CD4-positive, alpha-beta memory T cell (primary cell): Measurements from ENCODE around the gene KRT37. TPM values are rescaled to one million over a fixed set of nuclear protein-coding genes. Genes with fewer than 3 reads are reported as not detected.

Source experiments
- CTCF ChIA-PET: fragments of 350-600 bp; sonication (Branson Sonifier 250); formaldehyde crosslinking; loops from one replicate; lab custom pipeline; 2021; ENCODE audit warnings: inconsistent platforms; ENCODE audit not compliant: partially characterized antibody; lab: Charles Lee
- POLR2A ChIA-PET: fragments of 350-600 bp; sonication (Branson Sonifier 250); formaldehyde crosslinking; loops from one replicate; lab custom pipeline; 2021; ENCODE audit not compliant: partially characterized antibody; lab: Charles Lee
- DNase-seq, 5 donors: peaks; one replicate each; pipeline versions ENCODE4 v3.0.0 to v3.0.0-alpha.2; 2020 to 2022; ENCODE audit warnings: mixed read lengths in 1 of 5
- H3K27ac ChIP-seq: one replicate; pipeline ENCODE4 v1.7.0; 2013; ENCODE audit warnings: low read depth, low read length
- H3K27me3 ChIP-seq: 2 replicates; pipeline ENCODE4 v1.7.0; 2013; ENCODE audit warnings: mild to moderate bottlenecking, low read length, moderate library complexity; ENCODE audit not compliant: insufficient read depth
- H3K36me3 ChIP-seq: 2 replicates; pipeline ENCODE4 v1.7.0; 2013; ENCODE audit warnings: mild to moderate bottlenecking, low read length, moderate library complexity; ENCODE audit not compliant: insufficient read depth
- H3K4me1 ChIP-seq: 2 replicates; pipeline ENCODE4 v1.7.0; 2013; ENCODE audit warnings: mild to moderate bottlenecking, low read length, moderate library complexity; ENCODE audit not compliant: insufficient read depth
- H3K4me3 ChIP-seq, 2 donors: one replicate each; pipeline ENCODE4 v1.7.0; 2013; ENCODE audit warnings: low read length in 2 of 2, mild to moderate bottlenecking in 1 of 2
- H3K9me3 ChIP-seq, 2 donors: one replicate each; pipeline ENCODE4 v1.7.0; 2013; ENCODE audit warnings: low read length in 2 of 2, control low read depth in 1 of 2; ENCODE audit not compliant: control insufficient read depth in 1 of 2
- H3K27ac Mint-ChIP-seq, 7 donors: one replicate each; pipeline ENCODE4 v1.8.0; 2020 to 2021; ENCODE audit warnings: mixed read lengths in 7 of 7, mild to moderate bottlenecking in 6 of 7, inconsistent platforms in 3 of 7, moderate library complexity in 3 of 7
- H3K27me3 Mint-ChIP-seq, 2 donors: one replicate each; pipeline ENCODE4 v1.8.0; 2020 to 2021; ENCODE audit warnings: mixed read lengths in 2 of 2
- H3K36me3 Mint-ChIP-seq, 2 donors: one replicate each; pipeline ENCODE4 v1.8.0; 2020 to 2021; ENCODE audit warnings: mixed read lengths in 2 of 2, inconsistent platforms in 1 of 2, mild to moderate bottlenecking in 1 of 2
- H3K4me1 Mint-ChIP-seq, 4 donors: one replicate each; pipeline ENCODE4 v1.8.0; 2020 to 2021; ENCODE audit warnings: mixed read lengths in 4 of 4, mild to moderate bottlenecking in 1 of 4
- H3K4me3 Mint-ChIP-seq, 8 donors: one replicate each; pipeline ENCODE4 v1.8.0; 2020 to 2021; ENCODE audit warnings: mixed read lengths in 8 of 8, mild to moderate bottlenecking in 7 of 8, moderate library complexity in 6 of 8, inconsistent platforms in 3 of 8
- H3K9me3 Mint-ChIP-seq, 8 donors: one replicate each; pipeline ENCODE4 v1.8.0; 2020 to 2021; ENCODE audit warnings: mixed read lengths in 8 of 8, mild to moderate bottlenecking in 5 of 8, inconsistent platforms in 3 of 8, moderate library complexity in 1 of 8
- intact Hi-C: fragments of 100-400 bp; cut with micrococcal nuclease; formaldehyde crosslinking; loops from one replicate; pipeline ENCODE4 v1.15.1; 2023
- polyA plus RNA-seq, 2 donors: library from polyadenylated mRNA; unstranded; fragments of 300-500 nt; fragmentation: Illumina TruSeq; gene quantifications; one replicate each; pipeline ENCODE4 v1.2.3, GENCODE V29; 2021
- total RNA-seq, 2 experiments: library from RNA; stranded (reverse); gene quantifications; one replicate each; pipeline ENCODE4 v1.2.3, GENCODE V29; 2021

KRT37 gene
- total and polyA plus RNA-seq, 4 experiments from 2014 or later, result not detected

DNA sequence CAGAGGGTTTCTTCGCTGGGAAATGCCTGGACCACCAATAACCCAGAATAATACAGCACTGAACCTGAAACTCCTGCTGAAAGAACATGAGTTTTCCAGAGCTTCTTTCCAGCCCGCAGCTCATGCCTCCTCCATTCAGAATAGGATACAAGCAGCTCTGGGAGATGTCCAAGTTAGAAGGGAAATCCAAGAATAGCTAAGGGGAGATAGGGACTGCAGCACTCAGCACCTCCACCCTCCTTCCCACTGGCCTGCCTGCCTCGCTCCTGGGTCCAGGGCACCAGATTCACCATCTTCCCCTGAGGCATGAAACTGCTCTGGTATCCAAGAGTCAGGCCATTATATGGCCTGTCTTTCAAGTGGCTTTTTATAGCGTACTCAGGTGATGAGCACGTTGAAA is 31.1 kb downstream of the KRT37 start:
- no peak for DNase-seq

GRCh38 chr17:41392278-41392677 is 32.1 kb downstream of the KRT37 start:
- peaks cover 2% of the 10 kb centered on the region in 2 donors for H3K36me3 Mint-ChIP-seq
- no peak overlapping the region for H3K4me3 ChIP-seq
- DNase-seq, result no peak
- H3K36me3 ChIP-seq, result no peaks in the 10 kb centered on the region
- POLR2A ChIA-PET, result interaction anchor here (0.6 kb wide), 1 partner anchor 313 kb away, joined by 3 read pairs; no protein-coding TSS in a partner anchor
- H3K4me1 Mint-ChIP-seq, result peaks cover 0 to 3% (median 1%) of the 10 kb centered on the region in 4 donors
- peaks cover 2 to 4% of the 10 kb centered on the region in 2 donors for H3K27me3 Mint-ChIP-seq
- H3K9me3 Mint-ChIP-seq, result peaks cover 0 to 10% (median 4%) of the 10 kb centered on the region in 8 donors
- no peaks in the 10 kb centered on the region for H3K4me1 ChIP-seq
- peak overlapping the region in 1 of 7 donors; percentile 53 for H3K27ac Mint-ChIP-seq
- H3K9me3 ChIP-seq, result no peaks in the 10 kb centered on the region
- CTCF ChIA-PET, result no interaction called here
- H3K27me3 ChIP-seq, result no peaks in the 10 kb centered on the region
- intact Hi-C loops, result no loop called here
- H3K4me3 Mint-ChIP-seq, result no peak overlapping the region
- no peak overlapping the region for H3K27ac ChIP-seq

More for the DNA sequence above, 31.1 kb downstream of the KRT37 start:
- Histone ChIP-seq H3K36me3 (no peaks in the 10 kb centered on the region), H3K9me3 (no peaks in the 10 kb centered on the region), H3K27ac (no peak overlapping the region), H3K4me1 (no peaks in the 10 kb centered on the region), H3K4me3 (no peak overlapping the region), H3K27me3 (no peaks in the 10 kb centered on the region)
- Mint-ChIP-seq H3K27ac (no peak overlapping the region), H3K4me3 (no peak overlapping the region), H3K4me1 (peaks cover 0 to 3% (median 1%) of the 10 kb centered on the region in 4 donors), H3K36me3 (peaks cover 0 to 2% of the 10 kb centered on the region in 2 donors), H3K27me3 (peaks cover 2 to 4% of the 10 kb centered on the region in 2 donors), H3K9me3 (peaks cover 0 to 4% (median 0%) of the 10 kb centered on the region in 8 donors)
- intact Hi-C loops, result no loop called here
- CTCF ChIA-PET, result no interaction called here
- POLR2A ChIA-PET, result no interaction called here

DNA sequence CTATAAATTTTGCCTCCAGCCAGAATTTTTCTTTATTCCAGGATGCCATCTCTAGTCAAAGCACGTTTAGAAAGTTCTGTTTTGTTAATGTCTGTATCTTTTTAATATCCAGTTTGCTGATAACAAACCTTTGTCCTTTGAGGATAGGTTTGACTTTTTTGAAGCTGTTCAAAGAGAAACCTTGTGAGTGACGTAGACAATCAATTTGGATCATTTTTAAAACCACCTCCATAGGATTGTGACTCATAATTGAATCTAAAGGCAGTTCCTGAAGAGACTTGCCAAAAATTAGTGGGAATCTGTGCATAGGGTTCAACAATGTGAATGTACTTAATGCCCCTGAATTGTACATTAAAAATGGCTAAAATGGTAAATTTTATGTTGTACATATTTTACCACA is 32.9 kb downstream of the KRT37 start:
- Histone ChIP-seq H3K4me1 (no peaks in the 10 kb centered on the region), H3K9me3 (no peaks in the 10 kb centered on the region), H3K27me3 (no peaks in the 10 kb centered on the region), H3K27ac (no peak overlapping the region), H3K36me3 (no peaks in the 10 kb centered on the region), H3K4me3 (no peak overlapping the region)
- Mint-ChIP-seq H3K36me3 (peaks cover 2 to 6% of the 10 kb centered on the region in 2 donors), H3K27me3 (peaks cover 2 to 4% of the 10 kb centered on the region in 2 donors), H3K9me3 (peaks cover 0 to 15% (median 10%) of the 10 kb centered on the region in 8 donors), H3K4me1 (peaks cover 0 to 3% (median 1%) of the 10 kb centered on the region in 4 donors), H3K27ac (no peak overlapping the region), H3K4me3 (no peak overlapping the region)
- intact Hi-C loops, result no loop called here
- CTCF ChIA-PET, result interaction anchor here (1.2 to 1.9 kb wide), 2 partner anchors 8 to 92 kb away, joined by 3 to 4 read pairs; no protein-coding TSS in a partner anchor
- POLR2A ChIA-PET, result no interaction called here
- no peak for DNase-seq

- no peaks in the 10 kb centered on the region for H3K27me3 ChIP-seq
- Mint-ChIP-seq H3K27ac (no peak overlapping the region), H3K36me3 (peaks cover 2 to 7% of the 10 kb centered on the region in 2 donors), H3K4me1 (no peaks in the 10 kb centered on the region), H3K4me3 (no peak overlapping the region), H3K27me3 (peaks cover 2 to 4% of the 10 kb centered on the region in 2 donors), H3K9me3 (peaks cover 0 to 21% (median 17%) of the 10 kb centered on the region in 8 donors)
- H3K4me1 ChIP-seq, result no peaks in the 10 kb centered on the region
- POLR2A ChIA-PET, result no interaction called here
- intact Hi-C loops, result no loop called here
- CTCF ChIA-PET, result interaction anchor here (1.2 to 1.9 kb wide), 2 partner anchors 9 to 93 kb away, joined by 3 to 4 read pairs; no protein-coding TSS in a partner anchor
- no peaks in the 10 kb centered on the region for H3K36me3 ChIP-seq
- no peak overlapping the region for H3K27ac ChIP-seq
- no peak for DNase-seq
- no peak overlapping the region for H3K4me3 ChIP-seq
- no peaks in the 10 kb centered on the region for H3K9me3 ChIP-seq
Measured at GRCh38 chr17:41390411-41390938, 33.9 kb downstream of the KRT37 start.

GRCh38 chr17:41387670-41388069 is 36.7 kb downstream of the KRT37 start:
- H3K9me3 ChIP-seq, result no peaks in the 10 kb centered on the region
- Mint-ChIP-seq H3K27me3 (peaks cover 2 to 4% of the 10 kb centered on the region in 2 donors), H3K9me3 (peaks cover 0 to 21% (median 18%) of the 10 kb centered on the region in 8 donors), H3K36me3 (peaks cover 2 to 7% of the 10 kb centered on the region in 2 donors), H3K27ac (no peak overlapping the region), H3K4me1 (no peaks in the 10 kb centered on the region), H3K4me3 (no peak overlapping the region)
- no peak overlapping the region for H3K27ac ChIP-seq
- no peaks in the 10 kb centered on the region for H3K27me3 ChIP-seq
- H3K4me3 ChIP-seq, result no peak overlapping the region
- H3K4me1 ChIP-seq, result no peaks in the 10 kb centered on the region
- ChIA-PET CTCF (no interaction called here), POLR2A (no interaction called here)
- intact Hi-C loops, result no loop called here
- no peak for DNase-seq
- H3K36me3 ChIP-seq, result no peaks in the 10 kb centered on the region

DNA sequence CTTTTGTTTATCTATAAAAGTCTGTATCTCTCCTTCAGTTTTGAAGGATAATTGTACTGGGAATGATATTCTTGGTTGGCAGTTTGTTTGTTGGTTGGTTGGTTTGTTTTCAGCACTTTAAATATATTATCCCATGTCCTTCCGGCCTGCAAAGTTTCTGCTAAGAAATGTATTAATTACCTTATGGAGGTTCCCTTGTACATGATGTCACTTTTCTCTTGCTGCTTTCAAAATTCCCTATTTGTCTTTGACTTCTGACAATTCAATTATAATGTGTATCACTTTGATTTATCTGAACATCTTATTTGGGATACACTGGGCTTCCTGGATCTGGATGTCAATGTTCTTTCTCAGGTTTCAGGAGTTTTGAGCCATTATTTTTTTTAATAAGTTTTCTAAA is 38.2 kb downstream of the KRT37 start:
- Mint-ChIP-seq H3K27me3 (peaks cover 0 to 2% of the 10 kb centered on the region in 2 donors), H3K4me3 (no peak overlapping the region), H3K9me3 (peaks cover 0 to 21% (median 18%) of the 10 kb centered on the region in 8 donors), H3K4me1 (no peaks in the 10 kb centered on the region), H3K36me3 (peaks cover 2 to 7% of the 10 kb centered on the region in 2 donors), H3K27ac (no peak overlapping the region)
- intact Hi-C loops, result no loop called here
- Histone ChIP-seq H3K4me3 (no peak overlapping the region), H3K36me3 (no peaks in the 10 kb centered on the region), H3K4me1 (no peaks in the 10 kb centered on the region), H3K27me3 (no peaks in the 10 kb centered on the region), H3K9me3 (no peaks in the 10 kb centered on the region), H3K27ac (no peak overlapping the region)
- DNase-seq, result no peak
- ChIA-PET POLR2A (no interaction called here), CTCF (no interaction called here)

DNA sequence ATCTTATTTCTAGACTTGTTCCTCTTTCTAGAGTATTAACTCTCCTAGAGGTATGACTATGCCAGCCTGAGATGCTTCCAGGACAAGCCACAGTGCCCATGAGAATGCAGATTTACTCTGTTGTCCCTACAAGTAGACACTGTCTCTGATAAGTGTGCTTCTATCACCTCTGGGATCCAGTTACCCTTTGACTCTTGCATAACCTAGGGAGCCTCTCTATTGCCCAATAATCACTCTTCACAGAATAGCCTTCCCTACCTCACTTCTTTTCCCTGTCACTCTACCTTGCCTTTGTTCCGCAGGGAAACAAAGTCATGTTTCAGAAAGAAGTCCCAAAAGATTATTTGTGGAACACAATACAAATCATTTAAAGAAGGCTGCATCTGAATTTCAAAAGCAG is 40.7 kb downstream of the KRT37 start:
- Histone ChIP-seq H3K27me3 (no peaks in the 10 kb centered on the region), H3K4me3 (no peak overlapping the region), H3K36me3 (no peaks in the 10 kb centered on the region), H3K27ac (no peak overlapping the region), H3K4me1 (no peaks in the 10 kb centered on the region), H3K9me3 (no peaks in the 10 kb centered on the region)
- Mint-ChIP-seq H3K27me3 (no peaks in the 10 kb centered on the region), H3K9me3 (peaks cover 0 to 21% (median 18%) of the 10 kb centered on the region in 8 donors), H3K27ac (no peak overlapping the region), H3K4me3 (no peak overlapping the region), H3K36me3 (peaks cover 2 to 7% of the 10 kb centered on the region in 2 donors), H3K4me1 (peaks cover under 1 to 10% (median 2%) of the 10 kb centered on the region in 4 donors)
- no peak for DNase-seq
- intact Hi-C loops, result no loop called here
- ChIA-PET POLR2A (no interaction called here), CTCF (no interaction called here)
